Measurements from ENCODE around the gene CKAP5.

DNA sequence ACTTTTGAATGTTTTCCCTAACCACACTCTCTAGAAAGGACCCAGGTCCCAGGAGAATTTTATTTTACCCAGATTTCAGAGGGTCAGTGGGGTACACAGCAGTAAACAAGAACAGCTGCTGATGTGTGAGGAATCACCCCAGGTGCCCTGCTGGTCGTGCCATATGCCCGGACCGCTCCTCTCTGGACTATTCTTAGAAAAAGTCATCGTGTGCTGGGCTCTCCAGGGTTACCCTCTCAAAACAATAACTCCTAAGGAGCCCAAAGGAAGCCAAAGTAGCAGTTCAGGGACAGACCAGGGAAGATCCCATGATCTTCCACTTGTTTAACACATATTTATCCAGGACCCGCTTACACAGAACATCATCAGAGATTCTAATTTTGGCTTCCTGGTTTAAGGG, 42.6 kb upstream of the CKAP5 start:
- TF ChIP-seq, protein P1, sequence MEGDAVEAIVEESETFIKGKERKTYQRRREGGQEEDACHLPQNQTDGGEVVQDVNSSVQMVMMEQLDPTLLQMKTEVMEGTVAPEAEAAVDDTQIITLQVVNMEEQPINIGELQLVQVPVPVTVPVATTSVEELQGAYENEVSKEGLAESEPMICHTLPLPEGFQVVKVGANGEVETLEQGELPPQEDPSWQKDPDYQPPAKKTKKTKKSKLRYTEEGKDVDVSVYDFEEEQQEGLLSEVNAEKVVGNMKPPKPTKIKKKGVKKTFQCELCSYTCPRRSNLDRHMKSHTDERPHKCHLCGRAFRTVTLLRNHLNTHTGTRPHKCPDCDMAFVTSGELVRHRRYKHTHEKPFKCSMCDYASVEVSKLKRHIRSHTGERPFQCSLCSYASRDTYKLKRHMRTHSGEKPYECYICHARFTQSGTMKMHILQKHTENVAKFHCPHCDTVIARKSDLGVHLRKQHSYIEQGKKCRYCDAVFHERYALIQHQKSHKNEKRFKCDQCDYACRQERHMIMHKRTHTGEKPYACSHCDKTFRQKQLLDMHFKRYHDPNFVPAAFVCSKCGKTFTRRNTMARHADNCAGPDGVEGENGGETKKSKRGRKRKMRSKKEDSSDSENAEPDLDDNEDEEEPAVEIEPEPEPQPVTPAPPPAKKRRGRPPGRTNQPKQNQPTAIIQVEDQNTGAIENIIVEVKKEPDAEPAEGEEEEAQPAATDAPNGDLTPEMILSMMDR (conservative IDR thresholded peaks at IDR 0.05; ENCODE audit: low read length): no peak
- TF ChIP-seq EZH2phosphoT487 (IDR thresholded peaks at IDR 0.05; ENCODE audit: borderline replicate concordance, low read depth, low read length): no peak
